ENCODE data around the gene RXFP1. TPM values are rescaled to one million over a fixed set of nuclear protein-coding genes. Genes with fewer than 3 reads are reported as not detected.

The RXFP1 gene
- total and polyA plus RNA-seq, 2 experiments from 2014 or later = 1.2 to 3.1 TPM

- H3K79me2 ChIP-seq (ENCODE audit: insufficient read depth) = no peaks in the 10 kb centered on the region
- no peak overlapping the region for H3K27ac ChIP-seq
- H3K4me3 ChIP-seq = no peak overlapping the region
- no peak overlapping the region for H3K4me2 ChIP-seq (ENCODE audit: unreplicated experiment)
- TF ChIP-seq EZH2phosphoT487 (IDR thresholded peaks at IDR 0.05; ENCODE audit: insufficient read depth, low read depth) = no peak
- no peak for TF ChIP-seq EZH2 (IDR thresholded peaks at IDR 0.05; ENCODE audit: insufficient read depth, poor library complexity, severe bottlenecking)
- in situ Hi-C loops (cut with MboI) = loop anchor here (25.0 kb wide), 1 partner anchor 624 kb away; no protein-coding TSS in a partner anchor
- H3F3A ChIP-seq (ENCODE audit: insufficient read depth) = no peaks in the 10 kb centered on the region
- H3K27me3 ChIP-seq (replicated peaks; ENCODE audit: insufficient read depth) = no peaks in the 10 kb centered on the region
- no peak overlapping the region for H3K9ac ChIP-seq
- no peaks in the 10 kb centered on the region for H3K36me3 ChIP-seq (ENCODE audit: low read depth)
- H2AFZ ChIP-seq = no peak overlapping the region
- 79 to 92% methylated on average over 1 of the region's 1 CpG for WGBS, 2 experiments (ENCODE audit: low coverage in 1 of 2, low lambda C conversion rate in 2 of 2, missing lambda C conversion rate in 2 of 2)
- H3K9me3 ChIP-seq (ENCODE audit: low read depth) = no peaks in the 10 kb centered on the region
- no peak for DNase-seq
- H3K9me2 ChIP-seq (ENCODE audit: insufficient read depth) = no peaks in the 10 kb centered on the region; the same call in 1 of the 2 replicates
- no peaks in the 10 kb centered on the region for H4K20me1 ChIP-seq (ENCODE audit: insufficient read depth)
- no peaks in the 10 kb centered on the region for H3K4me1 ChIP-seq (ENCODE audit: insufficient read depth)
Measured at GRCh38 chr4:158636619-158637018, 114.9 kb downstream of the RXFP1 start.

- no peaks in the 10 kb centered on the region for H3K27me3 ChIP-seq (replicated peaks; ENCODE audit: insufficient read depth)
- in situ Hi-C loops (cut with MboI) = loop anchor here (25.0 kb wide), 1 partner anchor 632 kb away; no protein-coding TSS in a partner anchor
- H3K4me2 ChIP-seq (ENCODE audit: unreplicated experiment) = peak overlapping the region; percentile 10
- 0 out of 2 replicates have a peak overlapping the region, but pooled peaks have one; percentile 36 for H2AFZ ChIP-seq
- no peak for TF ChIP-seq EZH2 (IDR thresholded peaks at IDR 0.05; ENCODE audit: insufficient read depth, poor library complexity, severe bottlenecking)
- TF ChIP-seq EZH2phosphoT487 (IDR thresholded peaks at IDR 0.05; ENCODE audit: insufficient read depth, low read depth) = no peak
- H3K79me2 ChIP-seq (ENCODE audit: insufficient read depth) = no peaks in the 10 kb centered on the region
- H4K20me1 ChIP-seq (ENCODE audit: insufficient read depth) = no peaks in the 10 kb centered on the region
- peak overlapping the region; percentile 10; the same call in 1 of the 2 replicates for H3K4me3 ChIP-seq
- no peaks in the 10 kb centered on the region for H3K9me2 ChIP-seq (ENCODE audit: insufficient read depth)
- 78 to 80% methylated on average over 5 of the region's 5 CpGs for WGBS, 2 experiments (ENCODE audit: low coverage in 1 of 2, low lambda C conversion rate in 2 of 2, missing lambda C conversion rate in 2 of 2)
- no peaks in the 10 kb centered on the region for H3K36me3 ChIP-seq (ENCODE audit: low read depth)
- no peaks in the 10 kb centered on the region for H3K9me3 ChIP-seq (ENCODE audit: low read depth)
- peaks cover 15% of the 10 kb centered on the region; the same call in 1 of the 2 replicates for H3K4me1 ChIP-seq (ENCODE audit: insufficient read depth)
- H3F3A ChIP-seq (ENCODE audit: insufficient read depth) = no peaks in the 10 kb centered on the region
- H3K9ac ChIP-seq = no peak overlapping the region
- no peak overlapping the region for H3K27ac ChIP-seq
- no peak for DNase-seq
Measured at GRCh38 chr4:158644356-158644755, 122.7 kb downstream of the RXFP1 start.

- H3K79me2 ChIP-seq (ENCODE audit: insufficient read depth) = no peaks in the 10 kb centered on the region
- H3K27me3 ChIP-seq (replicated peaks; ENCODE audit: insufficient read depth) = no peaks in the 10 kb centered on the region
- no peaks in the 10 kb centered on the region for H3K36me3 ChIP-seq (ENCODE audit: low read depth)
- H2AFZ ChIP-seq = peak overlapping the region; percentile 36; the same call in 1 of the 2 replicates
- DNase-seq = peak; percentile 19
- H3K4me2 ChIP-seq (ENCODE audit: unreplicated experiment) = peak overlapping the region; percentile 10
- no peak for TF ChIP-seq EZH2phosphoT487 (IDR thresholded peaks at IDR 0.05; ENCODE audit: insufficient read depth, low read depth)
- no peak for TF ChIP-seq EZH2 (IDR thresholded peaks at IDR 0.05; ENCODE audit: insufficient read depth, poor library complexity, severe bottlenecking)
- no peak overlapping the region for H3K9ac ChIP-seq
- no peaks in the 10 kb centered on the region for H4K20me1 ChIP-seq (ENCODE audit: insufficient read depth)
- in situ Hi-C loops (cut with MboI) = loop anchor here (25.0 kb wide), 1 partner anchor 632 kb away; no protein-coding TSS in a partner anchor
- 51 to 63% methylated on average over 3 of the region's 3 CpGs for WGBS, 2 experiments (ENCODE audit: low coverage in 1 of 2, low lambda C conversion rate in 2 of 2, missing lambda C conversion rate in 2 of 2)
- peaks cover 19% of the 10 kb centered on the region; the same call in 1 of the 2 replicates for H3K4me1 ChIP-seq (ENCODE audit: insufficient read depth)
- H3K4me3 ChIP-seq = peak overlapping the region; percentile 10; the same call in 1 of the 2 replicates
- no peaks in the 10 kb centered on the region for H3F3A ChIP-seq (ENCODE audit: insufficient read depth)
- H3K9me2 ChIP-seq (ENCODE audit: insufficient read depth) = no peaks in the 10 kb centered on the region
- no peaks in the 10 kb centered on the region for H3K9me3 ChIP-seq (ENCODE audit: low read depth)
- H3K27ac ChIP-seq = no peak overlapping the region
Measured at GRCh38 chr4:158644760-158645159, 123.1 kb downstream of the RXFP1 start.

GRCh38 chr4:158649111-158649680, 127.5 kb downstream of the RXFP1 start:
- no peak overlapping the region for H3K9ac ChIP-seq
- H3K4me3 ChIP-seq = no peak overlapping the region
- peak overlapping the region; percentile 20; the same call in 1 of the 2 replicates for H3K27ac ChIP-seq
- H3K9me2 ChIP-seq (ENCODE audit: insufficient read depth) = no peaks in the 10 kb centered on the region
- H3K9me3 ChIP-seq (ENCODE audit: low read depth) = no peaks in the 10 kb centered on the region
- in situ Hi-C loops (cut with MboI) = loop anchor here (25.0 kb wide), 1 partner anchor 637 kb away; no protein-coding TSS in a partner anchor
- no peaks in the 10 kb centered on the region for H3K79me2 ChIP-seq (ENCODE audit: insufficient read depth)
- DNase-seq = peak; percentile 55
- H2AFZ ChIP-seq = no peak overlapping the region
- H3K4me2 ChIP-seq (ENCODE audit: unreplicated experiment) = peak overlapping the region; percentile 20
- 9 to 15% methylated on average over 4 of the region's 4 CpGs for WGBS, 2 experiments (ENCODE audit: low coverage in 1 of 2, low lambda C conversion rate in 2 of 2, missing lambda C conversion rate in 2 of 2)
- peaks cover 22% of the 10 kb centered on the region; the same call in 1 of the 2 replicates for H3K4me1 ChIP-seq (ENCODE audit: insufficient read depth)
- no peaks in the 10 kb centered on the region for H4K20me1 ChIP-seq (ENCODE audit: insufficient read depth)
- no peaks in the 10 kb centered on the region for H3K36me3 ChIP-seq (ENCODE audit: low read depth)
- H3K27me3 ChIP-seq (replicated peaks; ENCODE audit: insufficient read depth) = no peaks in the 10 kb centered on the region
- TF ChIP-seq EZH2phosphoT487 (IDR thresholded peaks at IDR 0.05; ENCODE audit: insufficient read depth, low read depth) (no peak), EZH2 (IDR thresholded peaks at IDR 0.05; ENCODE audit: insufficient read depth, poor library complexity, severe bottlenecking) (no peak)
- no peaks in the 10 kb centered on the region for H3F3A ChIP-seq (ENCODE audit: insufficient read depth)
